Natural killer cell (primary cell): Measurements from ENCODE around the gene FGA. TPM values are rescaled to one million over a fixed set of nuclear protein-coding genes. Genes with fewer than 3 reads are reported as not detected.

Experiments used
- ATAC-seq, 3 donors: fragments of 150-1000 bp in 2 of 3; fragments of 200-7000 bp in 1 of 3; cut with Tn5 transposase; 1 replicate in 1 of 3; 2 replicates in 2 of 3; pipeline ENCODE4 v1.10.0; 2021; ENCODE audit warnings: mild to moderate bottlenecking in 2 of 3, moderate library complexity in 2 of 3
- DNase-seq, 2 donors: peaks; one replicate each; pipeline versions ENCODE4 v3.0.0 to v3.0.0-alpha.2; 2013 to 2021; ENCODE audit warnings: mixed read lengths in 1 of 2
- H3K27ac ChIP-seq: one replicate; pipeline ENCODE4 v1.5.1; 2013; ENCODE audit warnings: mild to moderate bottlenecking, low read length
- H3K27me3 ChIP-seq: one replicate; pipeline ENCODE4 v1.6.1; 2013; ENCODE audit warnings: low read length; ENCODE audit not compliant: control insufficient read depth, insufficient read depth
- H3K36me3 ChIP-seq: one replicate; pipeline ENCODE4 v1.6.1; 2013; ENCODE audit warnings: low read length; ENCODE audit not compliant: control insufficient read depth, insufficient read depth
- H3K4me1 ChIP-seq: one replicate; pipeline ENCODE4 v1.6.1; 2013; ENCODE audit warnings: low read length; ENCODE audit not compliant: control insufficient read depth, insufficient read depth
- H3K4me3 ChIP-seq: one replicate; pipeline ENCODE4 v1.5.1; 2013; ENCODE audit warnings: low read length
- H3K9me3 ChIP-seq: one replicate; pipeline ENCODE4 v1.6.1; 2013; ENCODE audit warnings: low read length; ENCODE audit not compliant: control insufficient read depth, insufficient read depth
- H3K27ac Mint-ChIP-seq, 2 donors: one replicate each; pipeline ENCODE4 v1.8.0; 2022; ENCODE audit warnings: mild to moderate bottlenecking in 2 of 2, mixed read lengths in 2 of 2, moderate library complexity in 1 of 2
- H3K27me3 Mint-ChIP-seq, 2 donors: one replicate each; pipeline ENCODE4 v1.8.0; 2022; ENCODE audit warnings: low read depth in 2 of 2, mixed read lengths in 2 of 2
- H3K36me3 Mint-ChIP-seq: one replicate; pipeline ENCODE4 v1.8.0; 2022; ENCODE audit warnings: mixed read lengths
- H3K4me1 Mint-ChIP-seq, 2 donors: one replicate each; pipeline ENCODE4 v1.8.0; 2022; ENCODE audit warnings: mixed read lengths in 2 of 2
- H3K4me3 Mint-ChIP-seq: one replicate; pipeline ENCODE4 v1.8.0; 2022; ENCODE audit warnings: mild to moderate bottlenecking, moderate library complexity, mixed read lengths
- H3K9me3 Mint-ChIP-seq, 2 donors: one replicate each; pipeline ENCODE4 v1.8.0; 2022; ENCODE audit warnings: mixed read lengths in 2 of 2
- CTCF ChIP-seq: fragments of 200-600 bp; IDR thresholded peaks from one replicate; pipeline ENCODE4 v1.8.0; 2022; ENCODE audit warnings: antibody characterized with exemption
- WGBS: methylation state at CpG from one replicate; pipeline ENCODE4 v1.1.7; 2013; ENCODE audit warnings: missing lambda C conversion rate; ENCODE audit not compliant: insufficient coverage; 5-methylcytosine and 5-hydroxymethylcytosine counted together
- intact Hi-C: fragments of 100-400 bp; cut with micrococcal nuclease; formaldehyde crosslinking; loops from one replicate; pipeline ENCODE4 v1.14.2; 2022
- total RNA-seq, 4 donors: library from RNA; stranded (reverse); fragments of 120-200 nt in 1 of 4; gene quantifications; one replicate each; pipeline versions ENCODE4 v1.2.3 to v1.2.4, GENCODE V29; 2013 to 2022

The FGA gene
- total RNA-seq, 3 donors from 2014 or later (not counting 1 experiment from before 2014, with no cell fraction given): not detected

DNA sequence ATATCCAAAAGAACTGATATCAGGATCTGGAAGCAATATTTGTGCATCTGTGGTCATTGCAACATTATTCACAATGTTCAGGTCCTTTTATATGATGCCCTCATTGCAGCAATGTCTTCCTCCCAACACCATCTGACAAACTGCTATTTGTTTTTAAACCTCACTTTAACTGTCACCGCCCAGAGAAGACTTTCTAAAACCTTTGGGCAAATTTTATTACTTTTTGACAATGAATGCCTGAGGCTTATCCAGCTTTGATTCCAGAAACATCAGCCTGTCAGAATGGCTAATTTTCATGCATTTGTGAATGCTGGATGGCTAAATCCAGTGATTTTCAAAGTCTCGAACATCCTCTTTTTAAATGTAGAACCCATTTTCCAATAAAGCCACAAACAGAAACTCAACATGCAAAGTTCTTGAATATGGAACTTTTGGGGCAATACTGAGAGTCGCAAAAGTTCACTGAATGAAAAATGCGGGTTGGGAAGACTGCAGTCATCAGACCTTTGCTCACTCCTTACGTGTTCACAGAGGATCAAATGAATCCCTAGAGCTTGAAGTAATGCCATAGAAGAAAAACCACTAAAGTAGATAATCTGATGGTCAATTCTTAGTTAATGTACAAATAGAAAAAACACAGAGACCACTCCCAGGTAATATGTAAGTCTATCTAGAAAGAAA, 17.2 kb downstream of the FGA start:
- no peaks in the 10 kb centered on the region for H3K4me1 ChIP-seq
- Mint-ChIP-seq H3K36me3 (no peaks in the 10 kb centered on the region), H3K4me3 (no peak overlapping the region), H3K27ac (no peak overlapping the region), H3K27me3 (peaks cover 4 to 28% of the 10 kb centered on the region in 2 donors), H3K9me3 (no peaks in the 10 kb centered on the region), H3K4me1 (no peaks in the 10 kb centered on the region)
- no peak overlapping the region for H3K4me3 ChIP-seq
- no peak overlapping the region for H3K27ac ChIP-seq
- ATAC-seq (no peak), DNase-seq (no peak)
- TF ChIP-seq CTCF: no peak
- H3K27me3 ChIP-seq: no peaks in the 10 kb centered on the region
- no peaks in the 10 kb centered on the region for H3K36me3 ChIP-seq
- H3K9me3 ChIP-seq: no peaks in the 10 kb centered on the region
- 86% methylated on average over 5 of the region's 5 CpGs for WGBS
- intact Hi-C loops: no loop called here

DNA sequence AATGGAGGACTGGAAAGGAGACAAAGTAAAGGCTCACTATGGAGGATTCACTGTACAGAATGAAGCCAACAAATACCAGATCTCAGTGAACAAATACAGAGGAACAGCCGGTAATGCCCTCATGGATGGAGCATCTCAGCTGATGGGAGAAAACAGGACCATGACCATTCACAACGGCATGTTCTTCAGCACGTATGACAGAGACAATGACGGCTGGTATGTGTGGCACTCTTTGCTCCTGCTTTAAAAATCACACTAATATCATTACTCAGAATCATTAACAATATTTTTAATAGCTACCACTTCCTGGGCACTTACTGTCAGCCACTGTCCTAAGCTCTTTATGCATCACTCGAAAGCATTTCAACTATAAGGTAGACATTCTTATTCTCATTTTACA, 21.0 kb downstream of the FGA start:
- H3K9me3 Mint-ChIP-seq: no peaks in the 10 kb centered on the region
- 93% methylated on average over 4 of the region's 5 CpGs for WGBS
- H3K4me3 Mint-ChIP-seq: no peak overlapping the region
- no peak for ATAC-seq
- intact Hi-C loops: no loop called here
- H3K27me3 Mint-ChIP-seq: peaks cover 4 to 8% of the 10 kb centered on the region in 2 donors
- H3K4me1 Mint-ChIP-seq: no peaks in the 10 kb centered on the region
- no peaks in the 10 kb centered on the region for H3K36me3 Mint-ChIP-seq
- Histone ChIP-seq H3K9me3 (no peaks in the 10 kb centered on the region), H3K36me3 (no peaks in the 10 kb centered on the region), H3K4me3 (no peak overlapping the region), H3K4me1 (no peaks in the 10 kb centered on the region), H3K27me3 (no peaks in the 10 kb centered on the region), H3K27ac (no peak overlapping the region)
- DNase-seq: no peak
- no peak overlapping the region for H3K27ac Mint-ChIP-seq
- no peak for TF ChIP-seq CTCF

DNA sequence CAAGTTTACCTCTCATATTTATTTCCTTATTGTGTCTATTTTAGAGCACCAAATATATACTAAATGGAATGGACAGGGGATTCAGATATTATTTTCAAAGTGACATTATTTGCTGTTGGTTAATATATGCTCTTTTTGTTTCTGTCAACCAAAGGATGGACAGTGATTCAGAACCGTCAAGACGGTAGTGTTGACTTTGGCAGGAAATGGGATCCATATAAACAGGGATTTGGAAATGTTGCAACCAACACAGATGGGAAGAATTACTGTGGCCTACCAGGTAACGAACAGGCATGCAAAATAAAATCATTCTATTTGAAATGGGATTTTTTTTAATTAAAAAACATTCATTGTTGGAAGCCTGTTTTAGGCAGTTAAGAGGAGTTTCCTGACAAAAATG, 21.5 kb downstream of the FGA start:
- no peak overlapping the region for H3K4me3 ChIP-seq
- H3K36me3 ChIP-seq: no peaks in the 10 kb centered on the region
- DNase-seq (no peak), ATAC-seq (no peak)
- H3K4me1 Mint-ChIP-seq: no peaks in the 10 kb centered on the region
- H3K27me3 Mint-ChIP-seq: peaks cover 4 to 8% of the 10 kb centered on the region in 2 donors
- 32% methylated on average over 2 of the region's 3 CpGs for WGBS
- no peak for TF ChIP-seq CTCF
- H3K4me3 Mint-ChIP-seq: no peak overlapping the region
- H3K27ac Mint-ChIP-seq: no peak overlapping the region
- H3K27ac ChIP-seq: no peak overlapping the region
- intact Hi-C loops: no loop called here
- no peaks in the 10 kb centered on the region for H3K4me1 ChIP-seq
- no peaks in the 10 kb centered on the region for H3K9me3 ChIP-seq
- no peaks in the 10 kb centered on the region for H3K27me3 ChIP-seq
- no peaks in the 10 kb centered on the region for H3K9me3 Mint-ChIP-seq
- no peaks in the 10 kb centered on the region for H3K36me3 Mint-ChIP-seq

- H3K4me3 Mint-ChIP-seq: no peak overlapping the region
- Histone ChIP-seq H3K27ac (no peak overlapping the region), H3K9me3 (no peaks in the 10 kb centered on the region), H3K36me3 (no peaks in the 10 kb centered on the region), H3K4me3 (no peak overlapping the region), H3K27me3 (peaks cover 2% of the 10 kb centered on the region), H3K4me1 (no peaks in the 10 kb centered on the region)
- peaks cover 3% of the 10 kb centered on the region in 2 donors for H3K27me3 Mint-ChIP-seq
- TF ChIP-seq CTCF: no peak
- intact Hi-C loops: no loop called here
- no peak for ATAC-seq
- H3K9me3 Mint-ChIP-seq: no peaks in the 10 kb centered on the region
- DNase-seq: no peak
- no peaks in the 10 kb centered on the region for H3K4me1 Mint-ChIP-seq
- H3K27ac Mint-ChIP-seq: no peak overlapping the region
- no peaks in the 10 kb centered on the region for H3K36me3 Mint-ChIP-seq
- 73% methylated on average over 5 of the region's 5 CpGs for WGBS
Observed at GRCh38 chr4:154566639-154567204, 23.8 kb downstream of the FGA start.
